ENCODE data around the gene KSR1.
A peak's percentile ranks its signal among the peaks of the same experiment; 100 is the strongest.

Gene KSR1

GRCh38 chr17:27559506-27560481, 103.5 kb downstream of the KSR1 start:
- no peak for DNase-seq
- intact Hi-C loops (cut with DNase I): no loop called here

GRCh38 chr17:27560668-27561067, 104.4 kb downstream of the KSR1 start:
- intact Hi-C loops (cut with DNase I): no loop called here
- no peak for DNase-seq

GRCh38 chr17:27562777-27563455, 106.7 kb downstream of the KSR1 start:
- intact Hi-C loops (cut with DNase I): no loop called here
- DNase-seq: no peak

GRCh38 chr17:27563532-27563931, 107.3 kb downstream of the KSR1 start:
- no peak for DNase-seq
- intact Hi-C loops (cut with DNase I): no loop called here

GRCh38 chr17:27564463-27564862, 108.2 kb downstream of the KSR1 start:
- DNase-seq: no peak
- intact Hi-C loops (cut with DNase I): no loop called here

GRCh38 chr17:27565874-27566670, 109.8 kb downstream of the KSR1 start:
- intact Hi-C loops (cut with DNase I): no loop called here
- DNase-seq: peak in 1 of 10 donors; percentile 67

GRCh38 chr17:27566671-27567562, 110.7 kb downstream of the KSR1 start:
- intact Hi-C loops (cut with DNase I): no loop called here

GRCh38 chr17:27567563-27567859, 111.3 kb downstream of the KSR1 start:
- peak in 1 of 10 donors; percentile 53 for DNase-seq
- intact Hi-C loops (cut with DNase I): no loop called here

More at GRCh38 chr17:27566671-27567562, 110.7 kb downstream of the KSR1 start:
- DNase-seq: peak in 1 of 10 donors; percentile 12

GRCh38 chr17:27568216-27568615, 112.0 kb downstream of the KSR1 start:
- intact Hi-C loops (cut with DNase I): no loop called here
- peak in 1 of 10 donors; percentile 77 for DNase-seq

- DNase-seq: no peak
- intact Hi-C loops (cut with DNase I): no loop called here
Observed at GRCh38 chr17:27568811-27569210, 112.6 kb downstream of the KSR1 start.

- intact Hi-C loops (cut with DNase I): no loop called here
- DNase-seq: peak in 2 of 10 donors; percentile 17 to 42
Observed at GRCh38 chr17:27569257-27569722, 113.0 kb downstream of the KSR1 start.

GRCh38 chr17:27569884-27570577, 113.8 kb downstream of the KSR1 start:
- intact Hi-C loops (cut with DNase I): no loop called here
- no peak for DNase-seq

- no peak for DNase-seq
- intact Hi-C loops (cut with DNase I): no loop called here
Observed at GRCh38 chr17:27570578-27570914, 114.3 kb downstream of the KSR1 start.

- intact Hi-C loops (cut with DNase I): no loop called here
- no peak for DNase-seq
Observed at GRCh38 chr17:27571563-27572352, 115.5 kb downstream of the KSR1 start.

GRCh38 chr17:27572665-27573064, 116.4 kb downstream of the KSR1 start:
- DNase-seq: no peak
- intact Hi-C loops (cut with DNase I): no loop called here

- intact Hi-C loops (cut with DNase I): no loop called here
- DNase-seq: no peak
Observed at GRCh38 chr17:27573548-27573947, 117.3 kb downstream of the KSR1 start.

- no peak for DNase-seq
- intact Hi-C loops (cut with DNase I): no loop called here
Observed at GRCh38 chr17:27573971-27574525, 117.8 kb downstream of the KSR1 start.

Data from posterior cingulate gyrus (tissue), 11 donors.